GM19397 (cell line): Measurements from ENCODE around the gene TNIK.
"Not testable (repeated sequence)": the region's sequence is repeated elsewhere in the genome, so short reads cannot be mapped to it uniquely, and the experiment has no call there.

Experiments
- ATAC-seq: cut with Tn5 transposase; IDR thresholded peaks from one replicate; pipeline ENCODE4 v1.9.1; 2021; ENCODE audit warnings: mild to moderate bottlenecking, moderate library complexity; ENCODE audit not compliant: unreplicated experiment

TNIK gene

GRCh38 chr3:171388527-171388926, 71.7 kb downstream of the TNIK start:
- no peak for ATAC-seq

- ATAC-seq, result no peak
These were observed 73.1 kb downstream of the TNIK start for GRCh38 chr3:171387062-171387461.

- no peak for ATAC-seq
These were observed 75.1 kb downstream of the TNIK start for GRCh38 chr3:171385086-171385485.

GRCh38 chr3:171384101-171384891, 75.9 kb downstream of the TNIK start:
- no peak for ATAC-seq

- no peak for ATAC-seq
These were observed 76.8 kb downstream of the TNIK start for GRCh38 chr3:171383206-171384018.

- ATAC-seq, result not testable (repeated sequence)
These were observed 77.9 kb downstream of the TNIK start for GRCh38 chr3:171382347-171382746.

GRCh38 chr3:171380711-171381425, 79.3 kb downstream of the TNIK start:
- ATAC-seq, result no peak

- ATAC-seq, result no peak
These were observed 80.2 kb downstream of the TNIK start for GRCh38 chr3:171379961-171380483.

GRCh38 chr3:171379281-171379680, 80.9 kb downstream of the TNIK start:
- ATAC-seq, result no peak

- no peak for ATAC-seq
These were observed 81.6 kb downstream of the TNIK start for GRCh38 chr3:171378586-171378985.

- ATAC-seq, result no peak
These were observed 82.3 kb downstream of the TNIK start for GRCh38 chr3:171377859-171378258.

GRCh38 chr3:171376596-171376947, 83.6 kb downstream of the TNIK start:
- no peak for ATAC-seq

- no peak for ATAC-seq
These were observed 84.3 kb downstream of the TNIK start for GRCh38 chr3:171375666-171376595.

GRCh38 chr3:171374661-171375285, 85.4 kb downstream of the TNIK start:
- no peak for ATAC-seq

GRCh38 chr3:171374260-171374659, 85.9 kb downstream of the TNIK start:
- ATAC-seq, result no peak

GRCh38 chr3:171373711-171374110, 86.5 kb downstream of the TNIK start:
- no peak for ATAC-seq

GRCh38 chr3:171372694-171373093, 87.5 kb downstream of the TNIK start:
- no peak for ATAC-seq

- ATAC-seq, result no peak
These were observed 88.9 kb downstream of the TNIK start for GRCh38 chr3:171371354-171371753.

- ATAC-seq, result no peak
These were observed 91.0 kb downstream of the TNIK start for GRCh38 chr3:171369156-171369555.

GRCh38 chr3:171366738-171367137, 93.5 kb downstream of the TNIK start:
- not testable (repeated sequence) for ATAC-seq
